NCI-H774 (cell line): ENCODE data around the gene CIP2A.

Source experiments
- DNase-seq: peaks from one replicate; lab custom pipeline; 2025; lab: John Stamatoyannopoulos, UW

Gene CIP2A

DNA sequence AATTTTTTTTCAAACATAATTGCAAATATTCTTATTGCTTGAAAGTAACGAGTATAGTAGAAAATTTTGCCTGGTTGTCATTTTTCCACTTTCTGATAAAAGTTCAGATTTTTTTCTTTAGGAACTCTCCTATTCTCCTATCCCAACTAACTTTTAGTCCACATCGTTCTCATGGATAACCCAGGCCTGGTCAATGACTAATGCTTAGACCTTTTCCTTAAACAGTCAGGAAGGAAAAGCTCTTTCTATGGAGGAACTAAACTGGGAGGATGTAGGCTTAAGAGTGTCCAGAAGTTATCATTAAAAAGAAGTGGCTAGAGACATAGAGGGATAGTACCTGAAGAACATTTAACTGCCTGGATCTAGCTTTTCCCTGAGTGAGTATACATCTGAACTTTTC, 26.7 kb downstream of the CIP2A start:
- no peak for DNase-seq

DNA sequence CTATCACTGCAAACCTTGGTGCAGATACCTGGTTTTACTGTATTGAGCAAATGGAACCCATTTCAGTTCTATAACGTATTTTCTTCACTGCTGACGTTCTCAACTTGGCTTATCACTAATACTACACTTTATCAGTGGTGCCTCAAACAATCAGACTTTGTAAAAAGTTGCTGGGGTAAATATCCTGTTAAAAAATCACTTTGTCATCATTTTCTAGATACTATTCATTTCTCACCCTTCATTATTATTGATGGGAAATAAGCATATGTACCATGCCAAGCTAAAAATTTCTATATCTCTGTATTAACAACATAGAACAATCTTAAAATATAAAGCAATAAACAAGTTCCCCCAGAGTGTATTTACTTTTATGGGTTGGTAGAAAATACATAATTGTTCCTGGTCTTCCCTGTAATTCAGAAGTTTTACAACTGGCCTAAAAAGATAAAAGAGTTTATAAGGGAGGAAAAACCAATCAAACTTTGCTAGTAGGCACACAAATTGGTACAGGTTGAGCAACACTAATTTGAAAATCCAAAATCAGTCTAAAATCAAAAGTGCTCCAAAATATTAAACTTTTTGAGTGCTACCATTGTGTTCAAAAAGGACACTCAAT, 33.2 kb downstream of the CIP2A start:
- DNase-seq, result no peak

DNA sequence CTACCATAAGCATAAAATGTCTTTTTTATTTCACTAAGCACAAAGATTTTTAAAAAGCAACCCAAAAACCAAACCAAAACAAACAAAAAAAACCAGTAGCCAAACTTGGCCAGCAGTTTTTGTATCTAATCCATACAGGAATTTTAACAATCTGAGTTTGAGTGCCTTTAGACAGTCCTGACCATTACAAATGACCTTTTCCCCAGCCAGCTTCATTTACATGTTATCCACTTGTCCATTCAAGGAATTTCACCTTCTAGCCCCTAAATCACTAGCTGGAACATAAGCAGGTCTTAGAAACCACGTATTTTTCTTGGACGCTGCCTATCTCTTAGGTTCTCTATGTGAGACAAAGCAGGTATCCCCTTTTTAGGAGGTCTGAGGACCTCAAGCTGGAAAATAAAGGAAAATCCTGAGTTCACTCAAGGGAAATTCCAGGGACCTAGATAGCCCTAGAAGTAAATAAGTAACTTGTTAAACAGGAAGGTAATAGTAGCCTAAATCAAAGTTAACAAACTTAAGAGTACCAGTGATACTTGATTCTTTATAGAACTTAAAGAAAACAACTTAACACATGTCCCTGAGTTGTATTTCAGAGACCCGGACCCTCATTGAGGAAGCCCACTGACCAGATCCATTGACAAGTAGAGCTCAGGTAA, 34.2 kb downstream of the CIP2A start:
- DNase-seq, result no peak

DNA sequence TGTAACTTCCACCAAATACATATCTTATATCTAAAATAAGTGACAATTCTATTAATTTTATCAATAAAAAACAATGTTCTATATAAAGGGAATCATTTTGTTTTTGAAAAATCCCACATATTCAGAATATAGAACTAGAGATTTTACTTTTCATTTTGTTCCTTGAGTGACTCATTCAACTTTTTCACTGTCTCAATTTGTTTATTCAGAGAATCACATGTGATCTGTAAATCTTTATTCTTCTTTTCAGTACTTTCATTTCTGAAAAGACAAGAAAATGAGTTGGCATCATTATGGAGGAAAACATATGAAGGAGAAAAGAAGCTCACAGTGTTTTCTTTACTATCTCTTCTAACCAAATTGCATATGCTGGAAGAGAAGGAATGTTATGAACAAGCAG, 35.0 kb downstream of the CIP2A start:
- DNase-seq, result no peak

DNA sequence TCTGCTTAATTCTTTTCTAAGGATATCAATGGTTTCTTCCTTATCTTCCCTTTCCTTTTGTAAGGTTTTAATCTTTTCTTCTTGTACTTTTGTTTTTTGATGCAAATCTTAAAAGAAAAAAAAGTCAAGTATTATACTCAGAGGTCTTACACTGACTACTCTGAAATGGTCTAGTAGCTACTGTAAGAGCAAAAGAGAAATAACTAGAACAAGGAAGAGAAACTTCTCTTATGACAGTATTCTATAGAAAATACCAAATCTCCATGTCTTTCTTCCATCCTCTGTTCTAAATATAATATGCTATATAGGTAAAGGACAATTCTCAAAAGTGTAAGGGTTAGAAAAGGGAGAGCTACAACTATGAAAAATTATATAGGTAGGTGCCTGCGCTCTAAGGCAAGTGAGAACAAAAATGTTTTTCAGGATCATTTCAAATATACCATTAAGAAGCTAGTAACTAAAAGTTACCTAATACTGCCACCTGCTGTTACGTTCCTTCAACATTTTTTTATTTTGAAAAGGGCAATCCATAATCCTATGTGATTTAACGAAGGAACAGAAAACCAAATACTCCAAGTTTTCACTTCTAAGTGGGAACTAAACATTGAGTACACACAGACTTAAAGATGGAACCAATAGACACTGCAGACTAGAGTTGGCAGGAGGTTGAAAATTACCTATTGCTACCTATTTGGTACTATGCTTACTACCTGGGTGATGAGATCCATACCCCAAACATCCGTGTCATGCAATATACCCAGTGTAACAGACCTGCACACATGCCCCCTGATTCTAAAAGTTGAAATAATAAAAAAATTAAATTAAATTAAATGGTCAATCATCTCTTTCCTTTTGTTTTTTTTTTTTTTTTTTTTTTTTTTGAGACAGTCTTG, 36.7 kb downstream of the CIP2A start:
- DNase-seq, result no peak

DNA sequence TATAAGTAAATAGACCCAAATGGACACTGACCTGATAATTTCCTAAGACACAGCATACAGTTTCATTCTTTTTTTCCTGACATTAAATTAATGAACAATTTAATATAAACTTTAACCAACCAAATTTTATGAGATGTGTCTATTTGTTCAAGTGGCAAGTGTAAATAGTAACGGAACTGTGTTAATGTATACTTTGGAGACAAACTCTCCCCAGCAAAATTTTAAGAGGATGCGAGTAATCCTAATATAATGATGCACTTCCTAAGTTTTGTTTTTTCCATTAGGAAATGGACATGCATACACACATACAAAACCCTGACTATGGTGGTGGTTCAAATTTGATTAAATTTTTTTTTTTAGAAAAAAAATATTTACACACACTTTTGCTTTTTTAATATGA, 40.4 kb downstream of the CIP2A start:
- no peak for DNase-seq

DNA sequence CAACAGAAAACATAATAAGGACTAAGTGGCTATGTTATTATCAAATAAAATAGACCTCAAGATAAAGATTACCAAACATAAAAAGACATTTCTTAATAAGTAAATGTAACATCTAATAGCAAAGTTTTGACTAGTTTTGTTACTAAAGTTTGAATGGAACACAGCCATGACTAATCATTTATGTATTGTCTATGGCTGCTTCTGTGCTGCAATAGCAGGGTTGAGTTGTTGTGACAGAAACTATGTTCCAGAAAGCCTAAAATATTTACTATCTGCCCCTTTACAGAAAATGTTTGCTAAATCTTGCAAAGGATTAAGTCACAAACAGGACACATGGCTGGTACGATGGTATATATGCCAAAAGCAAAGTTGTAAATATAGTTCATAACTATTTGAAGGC, 40.9 kb downstream of the CIP2A start:
- DNase-seq, result no peak

DNA sequence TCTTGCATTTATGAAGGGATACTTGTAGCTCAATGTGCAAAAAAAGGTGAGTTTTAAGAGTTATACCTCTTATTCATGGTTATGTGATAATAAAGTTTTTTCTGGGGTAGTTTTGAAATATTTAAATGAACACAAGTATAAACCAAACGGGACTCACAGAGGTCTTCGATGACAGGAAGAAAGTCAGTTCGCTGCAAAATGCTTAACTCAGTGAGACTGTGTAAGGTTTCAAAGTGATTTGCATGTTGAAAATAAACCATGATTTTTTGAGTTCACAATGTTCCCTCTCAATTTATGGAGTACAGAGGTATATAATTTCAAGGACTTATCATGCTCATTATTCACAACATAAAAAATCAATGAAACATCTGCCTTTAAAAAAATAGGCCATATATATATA, 42.5 kb downstream of the CIP2A start:
- no peak for DNase-seq

DNA sequence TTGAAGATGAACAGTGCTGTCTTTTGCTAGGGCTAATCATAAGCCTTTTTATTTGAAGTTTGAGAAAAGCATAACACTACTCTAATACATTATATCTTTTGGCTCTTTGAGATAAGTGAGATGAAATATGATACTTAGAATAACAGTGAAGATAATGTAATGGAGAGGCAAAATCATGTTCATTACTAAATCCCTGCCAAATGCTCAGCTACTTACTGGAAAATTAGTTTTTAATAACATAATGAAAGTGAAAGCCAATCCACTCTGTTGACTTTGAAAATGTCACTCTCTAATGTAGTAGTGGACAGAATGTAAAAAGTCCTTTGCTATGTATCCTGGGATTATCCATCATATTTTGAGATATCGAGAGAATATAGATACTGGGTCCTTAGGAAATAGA, 43.0 kb downstream of the CIP2A start:
- DNase-seq, result no peak

DNA sequence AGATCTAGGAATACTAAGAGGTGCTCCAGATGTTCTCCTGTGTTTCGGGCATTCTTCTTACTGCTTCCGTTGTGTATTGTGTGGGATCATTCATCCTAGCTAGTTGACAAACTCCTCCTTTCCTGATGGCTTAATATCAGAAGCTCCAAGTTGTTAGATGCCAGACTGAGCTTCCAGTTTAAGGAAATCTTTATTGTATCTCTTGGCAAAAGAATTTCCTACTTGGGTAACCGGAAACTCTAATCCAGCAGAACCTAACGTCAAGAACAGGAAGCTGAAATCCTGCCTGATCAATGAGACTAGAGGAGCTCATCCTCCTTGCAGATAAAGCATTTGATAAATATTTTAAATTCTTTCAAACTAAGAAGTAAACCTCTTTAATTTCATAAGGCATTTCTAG, 51.2 kb downstream of the CIP2A start:
- no peak for DNase-seq

DNA sequence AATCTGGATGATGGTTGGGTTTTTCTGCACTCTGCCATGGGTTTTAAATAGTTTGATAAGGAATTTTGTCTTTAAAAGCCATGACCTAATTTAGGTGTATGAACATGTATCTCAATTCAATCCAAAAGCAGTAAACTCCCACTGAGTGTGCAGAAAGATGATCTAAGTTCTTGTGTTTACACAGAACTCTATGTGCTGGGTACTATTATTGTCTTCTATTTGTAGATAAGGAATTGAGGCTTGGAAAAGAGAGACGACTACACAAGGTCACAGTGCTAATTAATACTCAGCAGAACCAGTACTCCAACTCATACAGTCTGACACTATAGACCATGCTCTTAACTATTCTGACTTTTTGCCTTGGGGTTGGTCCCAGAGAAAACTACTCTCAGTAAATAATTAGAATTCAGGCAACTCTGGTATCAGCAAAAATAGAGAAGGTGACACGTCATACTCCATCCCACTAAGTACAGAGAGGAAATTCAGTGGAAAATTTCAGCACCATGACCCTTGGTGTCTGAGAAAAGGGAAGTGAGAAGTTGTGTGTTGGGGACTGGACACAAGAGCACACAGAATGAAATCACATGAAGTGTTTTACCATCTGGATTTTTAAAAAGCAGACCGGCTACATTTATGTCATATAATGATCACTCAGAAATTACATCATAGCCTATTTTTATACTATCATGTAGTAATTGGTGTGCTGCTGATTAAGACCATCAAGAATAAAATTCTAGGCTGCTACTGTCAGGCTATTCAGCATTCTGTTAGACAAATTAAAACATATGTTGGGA, 60.6 kb downstream of the CIP2A start:
- DNase-seq, result no peak

DNA sequence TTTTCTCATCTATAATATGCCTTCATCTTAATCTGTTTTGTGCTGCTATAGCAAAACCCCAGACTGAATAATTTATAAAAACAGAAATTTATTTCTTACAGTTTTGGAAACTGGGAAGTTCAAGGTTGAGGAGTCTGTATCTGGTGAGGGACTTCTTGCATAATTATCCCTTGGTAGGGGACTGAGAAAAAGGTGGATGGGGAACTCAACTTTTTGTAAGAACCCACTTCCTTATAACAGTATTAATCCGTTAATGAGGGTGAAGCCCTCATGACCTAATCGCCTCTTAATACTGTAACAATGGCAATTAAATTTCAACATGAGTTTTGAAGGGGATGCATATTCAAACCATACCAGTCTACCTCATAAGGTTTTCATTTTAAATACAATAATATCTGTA, 61.4 kb downstream of the CIP2A start:
- no peak for DNase-seq

DNA sequence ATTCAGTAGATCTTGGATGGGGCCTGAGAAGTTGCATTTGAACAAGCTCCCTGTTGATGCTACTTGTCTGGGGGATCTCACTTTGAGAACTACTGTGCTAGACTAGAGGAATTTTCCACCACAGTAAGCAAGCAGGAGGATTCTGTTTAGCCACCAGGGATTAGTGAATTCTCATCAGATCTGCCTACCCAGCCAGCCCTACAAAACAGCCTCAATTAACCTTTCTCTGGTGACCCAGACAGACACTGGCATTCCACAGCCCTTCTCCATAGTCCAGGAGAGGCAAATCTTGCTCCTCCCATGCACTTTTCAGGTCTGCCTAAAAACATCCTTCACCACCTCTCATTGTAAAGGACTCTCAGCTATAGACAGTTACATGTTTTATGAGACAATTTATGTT, 62.1 kb downstream of the CIP2A start:
- no peak for DNase-seq

DNA sequence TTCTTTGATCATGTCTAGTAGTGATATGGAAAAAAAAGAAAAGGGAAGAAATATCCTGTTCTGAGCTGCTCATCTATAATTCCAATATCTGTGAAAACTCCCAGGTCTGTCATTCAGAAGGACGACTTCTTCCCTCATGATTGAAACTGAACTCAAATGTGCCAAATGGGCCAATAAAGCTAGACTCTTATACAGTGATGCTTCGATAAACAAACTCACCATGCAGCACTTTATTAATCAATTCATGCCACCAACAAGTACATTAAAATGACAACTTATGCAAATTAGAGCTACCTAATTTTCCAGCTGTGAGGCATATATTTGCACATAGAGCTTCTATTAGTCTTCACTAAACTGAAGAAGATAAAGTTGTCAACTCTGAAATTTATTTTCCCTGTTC, 63.3 kb downstream of the CIP2A start:
- DNase-seq, result no peak

DNA sequence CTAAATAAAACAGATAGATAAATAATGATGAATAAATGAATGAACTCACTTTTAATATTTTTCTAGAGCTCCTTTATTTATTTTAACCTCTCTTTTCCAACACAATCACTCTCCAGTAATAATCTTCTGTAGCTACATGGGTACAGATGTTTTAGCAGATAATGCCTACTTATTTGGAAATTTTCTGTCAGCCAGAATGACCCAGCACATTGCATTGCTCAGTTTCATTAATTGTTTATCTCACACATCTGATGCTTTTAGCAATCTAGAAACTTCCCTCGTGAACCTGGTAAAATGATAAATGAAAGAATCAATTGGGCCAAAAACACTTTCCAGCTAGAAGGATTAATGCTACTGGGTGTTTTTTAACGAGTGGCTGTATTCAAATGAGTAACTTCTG, 64.0 kb downstream of the CIP2A start:
- DNase-seq, result no peak

DNA sequence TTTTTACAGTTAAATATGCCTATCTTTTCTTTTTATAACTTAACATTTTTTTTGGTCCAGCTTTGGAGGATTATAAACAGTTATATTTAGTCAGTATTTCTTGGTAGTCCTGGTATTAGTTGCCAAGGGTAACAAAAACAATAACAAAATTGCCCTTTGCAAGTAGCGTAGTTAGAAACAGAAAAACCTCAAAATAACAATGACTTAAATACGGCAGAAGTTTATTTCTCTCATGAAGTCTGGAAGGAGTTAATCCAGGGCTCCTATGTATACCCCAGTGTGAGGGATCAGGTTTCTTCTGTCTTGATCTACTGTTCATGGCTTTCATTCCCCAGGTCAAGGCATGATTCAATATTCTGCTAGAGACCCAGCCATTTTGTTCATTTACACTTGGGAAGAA, 64.7 kb downstream of the CIP2A start:
- no peak for DNase-seq

DNA sequence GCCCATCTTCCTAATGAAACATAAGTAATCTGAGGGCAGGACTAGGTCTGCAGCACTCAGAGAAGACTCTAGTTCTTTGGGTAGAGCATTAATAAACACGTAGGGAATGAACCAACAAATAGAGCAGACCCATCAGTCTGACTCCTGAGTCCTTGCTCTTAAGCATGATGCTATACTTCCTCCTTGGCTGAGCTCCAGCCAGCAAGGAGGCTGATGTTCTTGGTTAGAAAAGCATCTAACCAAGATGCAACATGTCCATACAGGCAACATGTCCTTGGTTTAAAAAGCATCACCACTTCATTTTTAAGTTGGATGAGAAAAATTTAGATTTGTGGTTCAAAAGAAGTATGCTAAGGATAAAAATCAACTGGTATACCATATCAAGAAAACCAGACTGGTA, 70.3 kb downstream of the CIP2A start:
- DNase-seq, result no peak

DNA sequence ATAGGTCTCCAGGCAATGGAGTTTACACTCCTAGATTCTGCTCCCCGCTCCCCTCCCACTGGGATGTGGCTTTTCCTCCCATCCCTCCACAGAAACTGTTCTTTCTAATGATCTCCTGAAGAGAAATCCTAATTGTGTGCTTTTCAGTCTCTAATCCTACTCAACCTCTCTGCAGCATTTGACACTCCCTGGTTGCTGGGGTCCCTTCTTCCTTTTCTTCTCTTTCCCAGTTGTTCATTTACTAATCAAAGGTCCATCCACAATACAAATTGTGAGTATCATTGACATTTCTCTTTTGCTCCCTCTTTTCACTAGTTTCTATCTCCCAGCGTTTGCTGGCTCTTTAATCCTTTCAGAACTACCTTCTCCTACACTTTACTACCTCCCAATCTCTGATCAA, 72.4 kb downstream of the CIP2A start:
- DNase-seq, result no peak

DNA sequence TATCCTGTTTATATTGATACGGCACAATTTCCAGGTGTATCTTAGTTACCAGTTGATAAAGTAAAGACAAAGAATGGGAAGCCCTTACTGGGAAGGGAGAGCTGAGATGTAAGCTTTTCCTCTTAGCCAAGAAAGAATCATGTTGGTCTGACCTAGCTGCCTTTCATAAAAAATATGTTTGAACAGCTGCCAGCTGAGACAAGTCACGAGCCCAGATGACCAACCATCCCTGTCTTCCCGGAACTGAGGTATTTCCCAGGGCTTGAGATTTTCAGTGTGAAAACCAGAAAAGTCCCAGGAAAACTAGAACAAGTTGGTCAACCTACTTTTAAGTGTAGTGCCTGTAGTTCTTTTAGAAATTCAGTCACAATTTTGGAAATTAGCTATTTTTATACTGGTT, 75.3 kb downstream of the CIP2A start:
- no peak for DNase-seq

DNA sequence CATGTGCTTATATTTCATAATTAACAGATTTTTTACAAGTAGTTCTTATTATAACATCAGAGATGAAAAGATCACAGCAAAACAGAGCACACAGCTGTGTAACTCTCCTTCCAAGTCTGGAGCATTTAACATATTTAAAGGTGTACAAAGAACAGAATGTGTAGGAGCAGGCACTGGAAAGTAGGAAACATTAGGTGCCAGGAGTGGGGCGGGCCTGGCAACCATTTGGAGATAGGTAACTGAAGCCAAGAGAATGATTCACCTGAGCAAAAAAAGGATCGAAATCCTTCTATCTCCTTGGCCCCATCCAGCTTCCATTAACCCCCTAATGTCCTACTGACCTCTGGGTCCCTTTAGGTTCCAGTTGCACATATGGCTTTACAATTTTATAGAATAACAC, 76.6 kb downstream of the CIP2A start:
- DNase-seq, result no peak

DNA sequence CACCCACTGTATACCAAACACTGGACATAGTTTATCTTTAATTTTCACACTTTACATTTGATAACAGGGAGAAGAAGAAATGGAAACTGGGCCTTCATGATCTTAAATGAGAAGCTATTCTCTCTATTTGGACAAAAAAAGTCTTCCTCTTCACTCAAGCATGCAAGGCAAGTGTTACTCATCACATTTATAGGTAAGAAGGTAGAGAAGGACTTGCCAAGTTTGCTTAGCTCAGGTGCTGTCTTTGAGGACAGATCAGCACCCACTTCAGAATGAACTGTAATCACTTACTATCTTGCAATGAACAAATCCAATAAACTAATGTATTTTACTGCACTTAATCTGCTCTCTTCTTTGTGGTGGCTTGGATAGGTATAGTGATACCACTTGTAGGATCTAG, 77.7 kb downstream of the CIP2A start:
- no peak for DNase-seq

DNA sequence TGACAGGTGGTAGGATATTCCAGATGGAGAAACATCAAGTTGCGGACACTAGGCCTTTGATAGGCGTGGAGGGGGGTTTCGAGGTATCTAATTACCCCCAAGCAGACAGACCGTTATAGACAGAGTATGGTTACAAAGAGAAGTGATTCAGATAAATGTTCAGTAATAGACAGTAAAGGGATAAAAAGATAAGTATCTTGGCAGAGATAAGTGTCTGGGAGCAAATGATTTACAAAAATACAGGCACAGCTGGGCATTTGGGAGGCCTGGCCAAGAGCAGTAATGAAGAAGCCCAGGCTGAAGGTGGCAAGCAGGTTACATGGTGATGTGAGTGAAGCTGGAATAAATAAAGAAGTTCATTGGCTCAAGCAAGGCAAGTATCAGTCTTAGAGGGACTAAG, 78.2 kb downstream of the CIP2A start:
- DNase-seq, result no peak

DNA sequence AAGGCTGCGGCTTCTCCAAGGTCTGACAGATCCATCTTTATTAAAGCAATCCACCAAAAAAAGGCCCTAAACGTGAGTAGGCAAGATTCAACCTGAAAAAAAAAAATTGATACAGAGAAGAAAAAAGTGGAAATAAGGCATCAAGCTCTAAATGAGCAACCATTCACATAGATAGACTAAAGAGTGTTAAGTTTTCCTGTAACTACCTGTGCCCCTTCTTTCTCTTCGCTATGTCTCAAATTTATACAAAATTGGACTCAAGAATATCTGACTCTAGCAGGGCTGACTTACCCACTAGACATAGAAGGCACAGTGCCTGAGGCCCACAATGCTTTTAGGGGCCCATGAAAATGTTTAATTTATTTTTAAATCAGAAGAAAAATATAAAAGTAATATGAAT, 78.7 kb downstream of the CIP2A start, which contains the start of gene MYH15:
TSS of gene MYH15 (minus strand) at position 101 of the 400 bp plus-strand sequence. CDS start at position 35, 66 bp downstream.
- DNase-seq, result no peak
